GM18909 (cell line): ENCODE results near the gene SENP7.
"Not testable (repeated sequence)": the region's sequence is repeated elsewhere in the genome, so short reads cannot be mapped to it uniquely, and the experiment has no call there.

ENCODE experiments used
- ATAC-seq: cut with Tn5 transposase; IDR thresholded peaks from one replicate; pipeline ENCODE4 v1.9.1; 2021; ENCODE audit warnings: mild to moderate bottlenecking; ENCODE audit not compliant: unreplicated experiment, poor library complexity

The SENP7 gene

DNA sequence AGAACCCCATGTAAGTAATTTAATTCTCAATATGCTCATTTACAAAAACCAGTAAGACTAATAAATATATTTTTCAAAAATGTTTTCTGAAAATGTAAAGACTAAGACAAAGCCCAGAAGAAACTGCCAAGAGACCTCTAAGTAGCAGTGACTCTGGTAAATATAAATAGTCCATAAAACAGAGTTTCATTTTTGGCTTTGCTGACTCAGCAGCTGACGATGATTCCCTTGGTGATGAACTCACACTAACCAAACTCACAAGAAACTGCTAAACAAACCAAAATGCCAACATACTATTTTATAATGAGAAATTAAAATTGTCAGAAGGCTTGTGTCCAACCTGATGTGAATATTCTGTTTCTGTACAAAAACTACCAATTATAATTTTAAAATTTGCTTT, 161.2 kb downstream of the SENP7 start:
- no peak for ATAC-seq

DNA sequence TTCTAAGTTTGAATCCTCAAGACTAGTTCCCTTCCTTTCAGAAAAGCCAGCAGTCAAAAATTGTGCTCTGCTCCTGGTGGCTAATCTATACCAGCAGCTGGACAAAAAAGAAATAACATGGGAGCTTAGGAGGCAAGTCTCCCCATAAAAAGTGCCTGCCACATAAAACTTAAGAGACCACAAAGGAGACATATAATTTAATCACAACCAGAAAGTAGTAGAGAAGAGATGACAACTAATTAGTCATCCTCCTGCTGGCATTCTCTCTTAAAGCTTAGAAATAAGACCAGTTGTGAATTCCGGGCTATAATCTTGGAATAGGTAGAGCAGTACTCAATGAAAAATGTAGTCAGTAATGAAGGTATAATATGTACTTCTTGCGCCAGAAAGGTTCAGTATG, 172.4 kb downstream of the SENP7 start:
- ATAC-seq: no peak

DNA sequence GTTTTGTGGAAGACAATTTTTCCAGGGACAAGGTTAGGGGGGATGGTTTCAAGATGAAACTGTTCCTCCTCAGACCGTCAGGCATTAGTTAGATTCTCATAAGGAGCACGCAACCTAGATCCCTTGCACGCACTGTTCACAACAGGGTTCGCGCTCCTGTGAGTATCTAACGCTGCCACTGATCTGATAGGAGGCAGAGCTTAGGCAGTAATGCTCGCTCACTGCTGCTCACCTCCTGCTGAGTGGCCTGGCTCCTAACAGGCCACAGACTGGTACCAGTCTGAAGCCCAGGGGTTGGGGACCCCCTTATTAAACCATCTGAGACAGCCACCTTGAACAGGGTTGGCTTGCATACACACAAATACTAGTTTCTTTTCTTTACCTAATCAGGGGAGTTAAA, 179.1 kb downstream of the SENP7 start:
- ATAC-seq: no peak

DNA sequence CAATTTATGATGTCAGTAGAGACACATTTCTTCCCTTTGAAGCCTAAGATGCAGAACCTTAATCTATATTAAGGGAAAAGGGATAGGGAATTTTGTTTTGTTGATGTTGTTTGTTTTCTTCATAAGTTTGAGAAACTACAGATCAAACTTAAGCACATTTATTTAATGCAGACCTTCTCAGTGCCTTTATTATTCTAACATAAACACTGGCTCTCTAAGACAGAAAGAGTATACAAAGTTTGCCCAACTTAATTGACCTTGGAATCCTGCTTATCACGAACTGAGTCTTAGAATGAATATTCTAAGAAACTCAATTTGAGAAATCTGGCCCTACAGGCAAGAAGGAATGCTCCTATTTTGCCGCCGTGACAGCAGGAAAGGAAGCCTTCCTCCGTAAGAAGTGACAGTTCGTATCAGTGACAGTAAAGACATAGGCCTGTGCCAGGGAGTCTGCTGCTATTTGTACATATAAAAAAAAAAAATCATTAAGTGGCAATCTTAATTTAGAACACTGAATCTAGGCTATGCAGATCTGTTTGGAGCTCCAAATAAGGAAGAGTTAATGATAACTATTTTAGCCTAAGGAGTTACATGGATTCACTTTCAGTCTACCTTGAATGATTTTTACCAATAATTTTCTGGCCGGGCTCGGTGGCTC, 183.9 kb downstream of the SENP7 start:
- ATAC-seq: no peak

DNA sequence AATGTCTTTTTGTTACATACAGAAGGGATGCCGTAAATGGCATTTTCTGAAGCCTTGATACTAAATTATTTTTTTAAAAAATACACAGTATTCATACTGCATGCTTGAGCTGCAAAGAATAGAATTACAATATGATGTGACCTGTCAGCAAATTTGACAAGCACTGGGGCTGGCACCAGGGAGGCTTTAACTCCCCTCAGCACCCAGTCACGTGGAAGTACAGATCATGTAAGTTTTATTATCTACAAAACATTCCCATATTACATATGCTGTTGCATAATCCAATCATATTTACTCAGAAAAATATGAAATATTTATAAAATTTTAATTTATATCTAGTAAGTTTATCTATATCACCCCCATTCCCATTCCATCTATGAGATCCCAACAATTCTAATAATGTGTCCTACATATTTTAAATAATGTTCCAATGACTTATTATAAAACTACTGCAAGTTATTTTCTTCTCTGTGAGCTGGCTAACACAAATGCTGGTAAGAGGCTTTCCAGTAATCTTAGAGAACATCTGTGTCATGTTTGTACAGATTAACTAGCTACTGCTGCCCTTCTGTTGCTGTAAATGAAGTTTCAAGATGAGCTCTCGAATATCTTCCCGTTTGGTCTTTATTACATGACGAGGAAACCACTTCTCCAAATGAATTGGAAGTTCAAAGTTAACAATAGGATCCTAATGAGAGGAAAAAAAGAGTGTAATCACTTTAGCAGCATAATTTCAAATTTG, 187.4 kb downstream of the SENP7 start:
- no peak for ATAC-seq

DNA sequence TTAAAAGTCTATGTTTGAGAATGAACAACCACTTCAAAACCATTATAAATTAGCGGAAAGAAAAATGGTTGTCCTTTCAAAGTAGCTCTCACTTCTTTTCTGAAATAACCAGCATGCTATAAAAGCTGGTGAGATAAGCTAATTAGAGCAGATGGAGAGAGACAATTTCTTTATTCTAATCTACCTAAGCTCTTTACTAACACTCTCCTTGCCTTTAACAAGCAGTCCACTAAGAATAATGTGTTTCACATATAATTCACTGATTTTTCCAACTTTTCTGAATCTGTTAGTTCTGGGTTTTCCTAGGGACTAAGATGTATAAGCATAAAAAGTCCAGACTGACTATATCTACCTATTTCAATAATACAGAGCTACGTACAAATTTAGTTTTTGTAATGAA, 192.5 kb downstream of the SENP7 start, which contains the start of gene IMPG2:
TSS of gene IMPG2 (minus strand) at position 101 of the 400 bp plus-strand sequence. CDS start 203 bp downstream, outside the sequence.
- no peak for ATAC-seq

DNA sequence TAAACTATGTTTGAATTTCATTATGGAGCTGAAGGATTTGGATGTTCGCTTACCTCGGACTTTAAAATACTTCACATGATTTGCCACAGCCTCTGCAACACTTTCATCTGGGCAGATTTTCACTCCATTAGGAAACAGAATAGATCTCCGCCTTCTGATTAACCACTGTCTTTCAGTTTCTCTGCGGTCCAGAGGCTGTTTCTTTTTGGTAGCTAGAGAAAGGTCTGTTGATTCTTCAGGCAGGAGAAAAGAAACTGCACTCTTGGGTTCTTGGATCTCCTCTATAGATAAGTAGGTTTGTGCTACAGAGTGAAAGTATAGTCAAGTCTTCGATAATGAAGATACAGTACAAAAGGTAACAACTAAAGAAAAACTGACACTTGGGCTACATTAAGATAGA, 193.5 kb downstream of the SENP7 start:
- no peak for ATAC-seq

DNA sequence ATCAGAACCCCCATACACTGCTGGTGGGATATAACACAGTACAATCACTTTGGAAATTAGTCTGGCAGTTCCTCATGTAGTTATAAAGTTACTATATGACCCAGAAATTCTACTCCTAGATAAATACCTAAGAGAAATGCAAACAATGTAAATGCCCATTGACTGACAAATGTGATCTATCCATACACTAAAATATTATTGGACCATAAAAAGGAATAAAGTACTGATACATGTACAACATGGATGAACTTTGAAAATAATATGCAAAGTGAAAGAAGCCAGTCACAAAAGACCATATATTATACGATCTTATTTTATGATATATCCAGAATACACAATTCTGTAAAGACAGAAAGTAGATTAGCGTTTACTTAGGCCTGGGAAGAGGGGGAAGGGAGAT, 200.5 kb downstream of the SENP7 start:
- no peak for ATAC-seq

DNA sequence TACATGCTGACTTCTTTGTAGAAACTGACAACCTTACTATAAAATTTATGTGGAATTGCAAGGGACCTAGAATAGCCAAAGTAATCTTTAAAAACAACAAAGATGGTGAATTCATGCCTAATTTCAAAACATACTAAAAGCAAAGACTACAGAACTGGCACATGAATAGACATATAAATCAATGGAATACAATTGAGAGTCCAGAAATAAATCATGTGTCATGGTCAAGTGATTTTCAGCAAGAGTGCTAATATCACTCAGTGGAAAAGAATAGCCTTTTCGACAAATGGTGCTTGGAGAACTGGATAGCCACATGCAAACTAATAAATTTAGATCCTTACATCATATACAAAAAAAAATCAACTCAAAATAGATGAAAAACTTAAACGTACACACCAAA, 201.3 kb downstream of the SENP7 start:
- ATAC-seq: no peak

DNA sequence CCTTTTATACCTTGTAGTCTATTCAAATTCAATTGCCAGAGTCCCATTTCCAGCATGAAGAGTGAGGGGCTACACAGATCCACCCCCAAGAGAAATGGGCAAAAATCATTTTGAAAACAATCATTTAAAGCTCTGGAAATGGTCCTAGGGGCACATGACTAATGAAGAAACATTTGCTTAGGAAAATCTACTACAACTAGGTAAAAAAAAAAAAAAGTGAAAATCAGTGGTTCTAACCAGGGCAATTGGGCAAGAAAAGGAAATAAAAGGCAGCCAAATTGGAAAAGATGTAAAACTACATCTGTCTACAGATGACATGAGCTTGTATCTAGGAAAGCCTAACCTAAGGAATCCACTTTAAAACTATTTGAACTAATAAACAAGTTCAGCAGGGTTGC, 202.0 kb downstream of the SENP7 start:
- no peak for ATAC-seq

DNA sequence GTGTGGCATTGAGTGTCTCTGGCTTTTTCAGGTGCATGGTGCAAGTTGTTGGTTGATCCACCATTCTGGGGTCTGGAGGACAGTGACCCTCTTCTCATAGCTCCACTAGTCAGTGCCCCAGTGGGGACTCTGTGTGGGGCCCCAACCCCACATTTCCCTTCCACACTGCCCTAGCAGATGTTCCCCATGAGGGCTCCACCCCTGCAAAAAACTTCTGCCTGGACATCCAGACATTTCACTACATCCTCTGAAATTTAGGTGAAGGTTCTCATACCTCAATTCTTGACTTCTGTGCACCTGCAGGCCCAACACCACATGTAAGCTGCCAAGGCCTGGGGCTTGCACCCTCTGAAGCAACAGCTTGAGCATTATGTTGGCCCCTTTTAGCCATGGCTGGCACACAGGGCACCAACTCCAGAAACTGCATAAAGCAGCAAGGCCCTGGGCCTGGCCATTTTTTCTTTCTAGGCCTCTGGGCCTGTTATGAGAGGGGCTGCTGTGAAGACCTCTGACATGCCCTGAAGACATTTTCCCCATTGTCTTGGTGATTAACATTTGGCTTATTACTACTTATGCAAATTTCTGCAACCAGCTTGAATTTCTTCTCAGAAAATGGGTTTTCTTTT, 204.8 kb downstream of the SENP7 start:
- not testable (repeated sequence) for ATAC-seq

DNA sequence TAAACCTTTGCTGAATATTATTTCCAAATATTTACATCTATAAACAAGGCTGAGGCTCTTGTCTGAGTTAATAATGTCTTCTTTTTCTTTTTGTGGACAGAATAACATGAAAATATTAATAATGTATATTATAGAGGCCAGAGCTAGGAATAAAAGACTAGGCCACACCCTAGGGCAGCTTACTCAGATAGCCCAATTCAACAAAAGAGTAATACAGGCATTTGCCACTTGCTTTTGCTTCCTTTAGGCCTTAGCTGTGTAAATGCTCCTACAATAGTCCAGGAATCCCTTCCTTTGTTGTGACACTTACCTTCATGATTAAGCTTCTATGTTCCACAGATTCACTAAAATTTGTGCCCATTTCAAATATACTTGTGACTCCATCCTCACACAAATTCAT, 209.2 kb downstream of the SENP7 start:
- ATAC-seq: no peak

DNA sequence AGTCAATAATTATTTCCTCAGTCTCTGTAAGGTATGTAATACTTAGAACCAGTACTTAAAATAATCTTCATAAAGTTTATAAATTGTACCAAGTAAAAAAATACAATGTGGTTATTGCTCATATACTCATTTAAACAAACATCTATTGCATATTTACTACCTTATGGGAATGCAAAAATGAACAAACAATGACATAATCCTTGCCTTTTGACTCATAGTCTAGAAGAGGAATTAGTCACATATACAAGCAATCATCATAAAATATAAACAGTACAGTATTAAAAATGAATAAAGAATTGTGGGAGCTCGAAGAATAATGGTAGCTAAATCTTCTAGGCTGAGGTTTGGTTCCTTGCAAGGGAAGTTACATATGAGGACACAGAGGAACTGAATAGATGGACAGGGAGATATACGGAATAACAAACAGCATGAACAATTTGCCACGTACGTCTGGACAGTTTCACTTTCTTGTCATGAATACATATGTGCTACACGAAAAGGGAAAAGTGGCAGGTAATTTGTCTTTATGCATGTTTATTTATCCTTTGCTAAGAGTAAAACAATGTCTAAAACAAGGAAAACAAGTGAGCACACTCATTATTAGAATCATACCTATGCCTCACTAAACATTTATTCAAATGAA, 209.8 kb downstream of the SENP7 start:
- no peak for ATAC-seq

DNA sequence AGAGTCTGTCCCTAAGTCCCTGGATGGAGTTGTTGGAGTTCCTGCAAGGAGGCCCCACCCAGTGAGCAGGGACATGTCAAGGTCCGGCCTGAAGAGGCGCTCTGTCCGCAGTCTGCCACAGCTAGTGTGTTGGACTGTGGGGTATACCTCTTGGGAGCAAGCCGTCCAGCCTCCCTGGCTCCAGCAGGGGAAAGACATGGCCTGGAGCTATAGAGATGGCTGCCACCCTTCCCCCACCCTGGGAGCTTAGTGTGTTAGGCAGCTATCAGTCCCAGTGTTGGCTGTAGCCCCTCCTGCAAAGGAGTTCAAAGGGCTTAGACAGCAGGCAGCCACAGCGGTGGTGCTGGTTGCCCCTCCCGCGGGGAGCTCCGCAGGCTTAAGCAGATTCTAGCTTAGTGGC, 212.9 kb downstream of the SENP7 start:
- ATAC-seq: no peak

DNA sequence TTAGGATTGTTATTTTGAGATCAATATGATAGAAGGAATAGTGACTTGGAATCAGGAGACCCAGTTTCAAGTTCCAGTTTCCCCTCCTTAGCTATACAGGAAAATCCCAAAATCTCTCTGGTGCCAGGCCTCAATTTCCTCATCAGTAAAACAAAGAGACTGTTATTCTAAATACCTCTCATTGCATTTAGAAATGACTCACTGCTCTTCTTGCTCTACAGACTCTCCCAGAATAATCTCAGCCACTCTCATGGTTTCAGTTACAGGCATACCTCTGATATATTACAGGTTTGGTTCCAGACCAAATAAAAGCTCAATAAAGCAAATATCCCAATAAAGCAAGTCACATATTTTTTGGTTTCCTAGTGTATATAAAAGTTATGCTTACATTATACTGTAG, 221.0 kb downstream of the SENP7 start:
- ATAC-seq: no peak

DNA sequence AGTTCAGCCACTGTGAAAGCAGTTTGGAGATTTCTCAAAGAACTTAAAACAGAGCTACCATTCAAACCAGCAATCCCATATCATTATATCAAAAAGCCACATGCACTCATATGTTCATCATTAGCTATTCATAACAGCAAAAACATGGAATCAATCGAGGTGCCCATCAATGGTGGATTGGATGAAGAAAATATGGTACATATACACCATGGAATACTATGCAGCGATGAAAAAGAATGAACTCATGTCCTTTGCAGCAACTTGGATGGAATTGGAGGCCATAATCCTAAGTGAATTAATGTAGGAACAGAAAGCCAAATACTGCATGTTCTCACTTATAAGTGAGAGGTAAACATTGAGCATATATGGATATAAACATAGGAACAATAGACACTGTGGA, 224.7 kb downstream of the SENP7 start:
- no peak for ATAC-seq

DNA sequence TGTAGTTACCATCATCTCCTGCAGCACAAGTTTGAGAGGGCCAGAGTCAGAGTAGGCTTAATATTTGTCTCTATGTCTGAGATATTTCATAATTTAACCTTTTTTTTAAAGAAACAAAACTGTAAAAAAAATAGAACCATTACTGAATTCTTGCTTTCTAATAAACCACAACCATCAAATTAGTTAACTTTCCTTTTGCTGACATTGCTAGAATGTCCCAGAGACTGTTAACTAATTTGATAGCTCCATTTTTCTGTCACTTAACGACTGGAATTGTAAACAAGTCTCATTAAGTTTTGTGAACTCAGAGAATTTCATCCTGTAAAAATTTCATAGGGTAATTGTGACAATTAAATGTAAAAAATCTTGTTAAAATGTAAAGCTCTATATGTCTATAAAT, 228.3 kb downstream of the SENP7 start:
- ATAC-seq: no peak

DNA sequence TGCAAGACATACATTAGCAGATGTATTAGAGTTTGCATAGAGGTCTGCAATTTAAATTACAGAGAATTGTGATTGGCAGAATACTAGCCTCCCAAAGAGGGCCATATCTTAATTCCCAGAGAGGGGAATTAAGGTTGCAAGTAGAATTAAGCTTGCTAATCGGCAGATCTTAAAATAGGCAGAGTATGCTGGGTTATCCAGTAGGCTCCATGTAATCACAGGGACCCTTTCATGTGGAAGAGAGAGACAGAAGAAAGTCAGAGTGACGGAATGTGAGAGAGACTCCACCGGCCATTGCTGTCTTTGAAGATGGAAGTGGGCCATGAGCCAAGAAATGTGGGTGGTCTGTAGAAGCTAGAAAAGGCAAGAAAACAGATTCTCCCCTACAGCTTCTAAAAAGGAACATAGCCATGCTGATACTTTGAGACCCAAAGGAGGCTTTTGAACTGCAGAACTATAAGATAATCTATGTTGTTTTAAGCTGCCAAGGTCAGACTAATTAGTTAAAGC, 231.4 kb downstream of the SENP7 start:
- ATAC-seq: no peak

DNA sequence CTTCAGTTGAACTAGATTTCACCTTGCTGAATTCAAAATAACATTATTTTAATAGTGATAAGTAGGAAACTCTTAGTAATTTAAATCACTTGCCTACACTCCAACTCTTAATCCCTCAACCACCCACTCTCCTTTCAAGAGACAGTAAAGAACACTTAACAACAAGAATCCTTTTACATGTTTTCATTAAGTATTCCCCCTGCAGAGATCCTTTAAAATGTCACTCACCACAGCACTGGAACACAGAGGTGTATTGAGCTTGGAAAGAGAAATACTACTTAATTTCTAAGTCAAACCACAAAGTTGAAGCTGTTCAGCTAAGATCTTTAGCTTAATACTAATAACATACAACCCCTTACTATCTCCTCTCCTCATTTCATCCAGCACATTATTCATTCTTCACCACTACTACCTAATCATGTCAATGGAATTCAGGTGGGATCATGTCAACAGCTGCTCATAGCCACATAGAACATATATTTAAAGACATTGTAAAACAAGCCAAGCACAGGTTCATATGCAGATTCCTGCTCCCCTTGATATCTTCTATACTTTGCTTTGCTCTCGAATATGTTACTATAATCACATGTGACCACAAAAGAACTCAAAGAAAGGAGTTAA, 233.1 kb downstream of the SENP7 start:
- no peak for ATAC-seq

DNA sequence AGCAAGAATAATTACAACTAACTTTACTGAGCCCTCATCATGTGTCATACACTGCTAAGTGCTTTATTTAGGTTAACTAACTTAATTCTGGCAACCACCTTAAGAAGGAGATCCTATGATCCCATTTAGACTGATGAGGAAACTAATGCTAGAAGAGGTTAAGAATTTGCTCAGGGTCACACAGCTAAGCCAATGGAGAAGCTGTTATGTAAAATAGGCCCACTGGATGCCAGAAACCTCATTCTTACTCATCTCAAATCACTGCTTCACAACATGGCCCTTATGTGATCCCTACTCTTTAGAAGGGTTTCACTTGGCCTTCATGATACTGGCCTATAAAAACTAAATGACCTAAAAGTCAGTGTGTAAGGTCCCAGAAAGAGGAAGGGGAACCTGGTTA, 233.8 kb downstream of the SENP7 start:
- ATAC-seq: no peak

DNA sequence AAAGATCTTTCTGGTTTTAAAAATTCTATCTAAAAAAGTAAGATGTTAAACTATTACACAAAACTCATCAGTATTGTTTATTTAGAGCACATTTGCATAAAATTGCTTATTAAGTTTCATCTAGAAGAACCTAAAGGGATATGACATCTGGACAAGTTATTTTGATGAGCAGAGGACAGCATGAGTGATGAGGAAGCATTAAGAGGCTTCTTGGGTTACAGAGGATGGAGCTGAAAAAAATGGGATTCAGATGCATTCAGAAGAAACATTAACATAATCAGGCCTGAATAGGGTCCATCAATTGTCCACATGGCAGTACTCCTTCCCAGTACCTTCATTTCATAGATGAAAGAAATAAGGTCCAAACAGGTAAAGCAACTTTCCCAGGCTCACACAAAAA, 234.3 kb downstream of the SENP7 start:
- ATAC-seq: no peak
